HepG2 (cell line): ENCODE results near the gene PDZD2. TPM values are rescaled to one million over a fixed set of nuclear protein-coding genes. Genes with fewer than 3 reads are reported as not detected.

Experiments
- ATAC-seq: fragments of 200-7000 bp; cut with Tn5 transposase; 3 replicates; pipeline ENCODE4 v1.9.1; 2020; ENCODE audit warnings: mild to moderate bottlenecking, moderate library complexity
- BruUV-seq: library from RNA; stranded (reverse); fragments of 400-500 nt; replicated peaks from 2 replicates; lab custom pipeline; 2021; lab: Mats Ljungman, UMichigan
- CTCF ChIA-PET: fragments of 300-600 bp; formaldehyde crosslinking; extraction: SDS; loops from one replicate; lab custom pipeline; 2021; ENCODE audit warnings: low total read pairs, inconsistent platforms, low intra/inter-chr PET ratio; lab: Yijun Ruan, JAX
- POLR2A ChIA-PET: fragments of 350-600 bp; sonication (Branson Sonifier 250); formaldehyde crosslinking; loops from one replicate; lab custom pipeline; 2020; ENCODE audit warnings: antibody characterized with exemption, inconsistent platforms; lab: Yijun Ruan, JAX
- DNase-seq: peaks from one replicate; pipeline ENCODE4 v3.0.0-alpha.2; 2015; ENCODE audit warnings: low spot score
- FAIRE-seq: peaks from 3 replicates; lab custom pipeline; 2011; peaks lifted over from hg19 to GRCh38; lab: Jason Lieb, UNC
- H2AFZ ChIP-seq: one replicate; pipeline ENCODE4 v1.6.1; 2011; ENCODE audit warnings: low read length, inconsistent platforms
- H3K27ac ChIP-seq: fragments of 300-600 bp; 3 replicates; pipeline ENCODE4 v1.8.0; 2011; ENCODE audit warnings: mixed run types, mild to moderate bottlenecking, mixed read lengths, low read length, inconsistent platforms; ENCODE audit not compliant: insufficient read depth; ENCODE audit errors: extremely low read length
- H3K27me3 ChIP-seq, 2 experiments: fragments of 200-600 bp in 1 of 2; 2 replicates in 1 of 2; 3 replicates in 1 of 2; pipeline versions ENCODE4 v1.6.0 to v1.8.0; 2011; ENCODE audit warnings: low read length in 2 of 2, mild to moderate bottlenecking in 2 of 2, moderate library complexity in 2 of 2, inconsistent platforms in 1 of 2; ENCODE audit not compliant: insufficient read depth in 2 of 2, control insufficient read depth in 1 of 2
- H3K36me3 ChIP-seq, 2 experiments: fragments of 200-600 bp in 1 of 2; replicated peaks in 1 of 2; 2 replicates in 1 of 2; 3 replicates in 1 of 2; pipeline versions ENCODE4 v1.5.1 to v1.8.0; 2011; ENCODE audit warnings: low read length in 2 of 2, inconsistent platforms in 1 of 2; ENCODE audit not compliant: insufficient read depth in 2 of 2, control insufficient read depth in 1 of 2
- H3K4me1 ChIP-seq: 2 replicates; pipeline ENCODE4 v1.5.1; 2012; ENCODE audit warnings: low read length, inconsistent platforms; ENCODE audit not compliant: insufficient read depth
- H3K4me2 ChIP-seq: 2 replicates; pipeline ENCODE4 v1.6.0; 2011; ENCODE audit warnings: low read depth, low read length, inconsistent platforms
- H3K4me3 ChIP-seq, 3 experiments: fragments of 200-600 bp in 1 of 3; sonication (generic), shearing (Covaris generic) in 1 of 3; replicated peaks in 1 of 3; 2 replicates each; pipeline ENCODE4 v1.5.1; 2011 to 2016; ENCODE audit warnings: low read length in 3 of 3, inconsistent platforms in 2 of 3, low read depth in 2 of 3, mild to moderate bottlenecking in 2 of 3, control low read depth in 1 of 3, mixed read lengths in 1 of 3; ENCODE audit not compliant: insufficient read depth in 1 of 3
- H3K79me2 ChIP-seq: one replicate; pipeline ENCODE4 v1.6.1; 2011; ENCODE audit warnings: low read length, inconsistent platforms; ENCODE audit not compliant: insufficient read depth
- H3K9ac ChIP-seq: 2 replicates; pipeline ENCODE4 v1.6.0; 2011; ENCODE audit warnings: mild to moderate bottlenecking, low read depth, low read length, inconsistent platforms; ENCODE audit not compliant: insufficient read depth
- H3K9me3 ChIP-seq: 2 replicates; pipeline ENCODE4 v1.5.1; 2012; ENCODE audit warnings: mild to moderate bottlenecking, low read length
- H4K20me1 ChIP-seq: 2 replicates; pipeline ENCODE4 v1.6.0; 2011; ENCODE audit warnings: inconsistent platforms, mild to moderate bottlenecking, low read length, moderate library complexity; ENCODE audit not compliant: insufficient read depth
- GMEB2 ChIP-seq: IDR thresholded peaks from 2 replicates; pipeline ENCODE4 v1.6.1; 2016; ENCODE audit warnings: missing biosample characterization, missing genetic modification reagents, low read depth
- NCOA1 ChIP-seq: sonication (generic); formaldehyde crosslinking; IDR thresholded peaks from 2 replicates; pipeline ENCODE4 v1.9.0; 2021; ENCODE audit warnings: missing genetic modification reagents
- NONO ChIP-seq, 2 experiments: fragments of 450-650 bp in 1 of 2; sonication (generic) in 1 of 2; formaldehyde crosslinking in 1 of 2; IDR thresholded peaks in 1 of 2; conservative IDR thresholded peaks in 1 of 2; 2 replicates each; pipeline versions ENCODE4 v1.6.1 to v1.8.0; 2017 to 2022; ENCODE audit warnings: mild to moderate bottlenecking in 1 of 2, missing genetic modification reagents in 1 of 2, moderate library complexity in 1 of 2
- RBM39 ChIP-seq: fragments of 200-400 bp; formaldehyde crosslinking; IDR thresholded peaks from one replicate; pipeline ENCODE4 v1.6.1; 2018; ENCODE audit warnings: antibody characterized with exemption, mild to moderate bottlenecking, low read depth, low read length; ENCODE audit not compliant: poor library complexity, severe bottlenecking
- RCOR2 ChIP-seq: IDR thresholded peaks from 2 replicates; pipeline ENCODE4 v1.6.1; 2016; ENCODE audit warnings: missing biosample characterization, missing genetic modification reagents
- SPEN ChIP-seq: sonication (generic); formaldehyde crosslinking; IDR thresholded peaks from 2 replicates; pipeline ENCODE4 v1.5.1; 2020; ENCODE audit warnings: low read depth, mild to moderate bottlenecking, missing genetic modification reagents
- U2AF2 ChIP-seq: fragments of 200-400 bp; formaldehyde crosslinking; IDR thresholded peaks from 2 replicates; pipeline ENCODE4 v1.6.1; 2017; ENCODE audit warnings: low read depth, mild to moderate bottlenecking, low read length
- ZBTB7A ChIP-seq: sonication (generic); formaldehyde crosslinking; IDR thresholded peaks from 2 replicates; pipeline ENCODE4 v1.8.0; 2022; ENCODE audit warnings: mild to moderate bottlenecking, missing genetic modification reagents
- ZBTB8A ChIP-seq: sonication (generic); formaldehyde crosslinking; IDR thresholded peaks from 2 replicates; pipeline ENCODE4 v1.4.0; 2020; ENCODE audit warnings: mild to moderate bottlenecking, low read depth, missing genetic modification reagents, borderline replicate concordance
- ZFP37 ChIP-seq: sonication (generic); formaldehyde crosslinking; IDR thresholded peaks from 2 replicates; pipeline ENCODE4 v1.4.0; 2020; ENCODE audit warnings: missing genetic modification reagents, borderline replicate concordance
- ZNF550 ChIP-seq: sonication (generic); formaldehyde crosslinking; IDR thresholded peaks from 2 replicates; pipeline ENCODE4 v1.4.0; 2020; ENCODE audit warnings: mild to moderate bottlenecking, missing genetic modification reagents, borderline replicate concordance
- ZNF775 ChIP-seq: sonication (generic); formaldehyde crosslinking; IDR thresholded peaks from 2 replicates; pipeline ENCODE4 v1.4.0; 2020; ENCODE audit warnings: missing genetic modification reagents, mild to moderate bottlenecking, moderate library complexity, borderline replicate concordance
- WGBS: methylation state at CpG from one replicate; pipeline ENCODE4 v1.1.6; 2017; ENCODE audit warnings: low lambda C conversion rate; 5-methylcytosine and 5-hydroxymethylcytosine counted together
- in situ Hi-C: cut with HindIII; loops from 2 replicates; pipeline ENCODE4 v1.10.0; 2017; ENCODE audit warnings: low pct_unique_long_range_greater_than_20kb; ENCODE audit not compliant: extremely low pct_ligation_motif_present
- intact Hi-C: fragments of 100-400 bp; cut with micrococcal nuclease; formaldehyde crosslinking; loops from one replicate; pipeline ENCODE4 v1.10.0; 2022; ENCODE audit not compliant: unreplicated experiment
- polyA plus RNA-seq, 8 experiments: library from polyadenylated mRNA; depleted of rRNA in 3 of 8; stranded (reverse) in 7 of 8; unstranded in 1 of 8; fragments of >200 nt; fragmentation: Illumina TruSeq in 4 of 8; extraction: Trizol in 4 of 8; gene quantifications; 2 replicates each; pipeline versions ENCODE4 v1.2.1 to v1.2.3, GENCODE V29; 2011 to 2016; ENCODE audit warnings: low read depth in 4 of 8, missing spikeins in 1 of 8, mixed read lengths in 1 of 8; ENCODE audit not compliant: insufficient read depth in 1 of 8
- total RNA-seq, 5 experiments: library from RNA; depleted of rRNA; stranded (reverse); fragments of >200 nt; fragmentation: Illumina TruSeq; extraction: Trizol; gene quantifications; 2 replicates each; pipeline ENCODE4 v1.2.3, GENCODE V29; 2016; ENCODE audit warnings: low read depth in 1 of 5

The PDZD2 gene
- total and polyA plus RNA-seq, 2 of the 13 experiments (the other 11 are each of a cell fraction or from before 2014, with no cell fraction given): 0.04 TPM; not detected in 1

- intact Hi-C loops: no loop called here
- ChIA-PET CTCF (no interaction called here), POLR2A (no interaction called here)
- FAIRE-seq: no peak
- Histone ChIP-seq H4K20me1 (no peaks in the 10 kb centered on the region), H3K27me3 (peaks cover 0 to 35% of the 10 kb centered on the region in 2 experiments; a peak in 3 of 5 replicates), H3K9me3 (no peaks in the 10 kb centered on the region), H3K9ac (no peak overlapping the region), H3K27ac (no peak overlapping the region), H3K4me1 (no peaks in the 10 kb centered on the region)
- WGBS: 3% methylated on average over 11 of the region's 11 CpGs
- ATAC-seq: no peak
- DNase-seq: no peak
- no peak for TF ChIP-seq ZBTB8A (CRISPR knock-in tag)
- no peak for TF ChIP-seq ZNF550 (CRISPR knock-in tag)
- TF ChIP-seq RBM39: no peak
- TF ChIP-seq RCOR2: no peak
- no peak for TF ChIP-seq GMEB2 (CRISPR knock-in tag)
- no peak for TF ChIP-seq ZFP37 (CRISPR knock-in tag)
- TF ChIP-seq, all 625 proteins: peak for 0
- in situ Hi-C loops: no loop called here
- no TSS peak for BruUV-seq
- Histone ChIP-seq H3K4me3 (no peak overlapping the region), H3K79me2 (no peaks in the 10 kb centered on the region), H3K36me3 (no peaks in the 10 kb centered on the region), H2AFZ (no peak overlapping the region), H3K4me2 (no peak overlapping the region)
These were observed 62.8 kb downstream of the PDZD2 start for GRCh38 chr5:31701642-31702299.

GRCh38 chr5:31702712-31703111, 63.8 kb downstream of the PDZD2 start:
- Histone ChIP-seq H3K4me3 (no peak overlapping the region), H3K4me1 (no peaks in the 10 kb centered on the region), H4K20me1 (no peaks in the 10 kb centered on the region), H3K9ac (no peak overlapping the region), H3K27ac (no peak overlapping the region), H2AFZ (no peak overlapping the region), H3K9me3 (no peaks in the 10 kb centered on the region), H3K4me2 (no peak overlapping the region), H3K36me3 (no peaks in the 10 kb centered on the region), H3K27me3 (peaks cover 0 to 34% of the 10 kb centered on the region in 2 experiments; a peak in 3 of 5 replicates), H3K79me2 (no peaks in the 10 kb centered on the region)
- POLR2A ChIA-PET: no interaction called here
- CTCF ChIA-PET: no interaction called here
- WGBS: 3% methylated on average over 2 of the region's 2 CpGs
- in situ Hi-C loops: no loop called here
- no peak for TF ChIP-seq ZNF775 (CRISPR knock-in tag)
- TF ChIP-seq NONO (IDR thresholded peaks at IDR 0.05): no peak
- no peak for TF ChIP-seq NONO (CRISPR knock-in tag; conservative IDR thresholded peaks at IDR 0.05)
- no peak for TF ChIP-seq SPEN
- TF ChIP-seq U2AF2: no peak
- no peak for TF ChIP-seq NCOA1 (CRISPR knock-in tag)
- TF ChIP-seq ZBTB7A (CRISPR knock-in tag): no peak
- ATAC-seq (no peak), FAIRE-seq (no peak), DNase-seq (no peak)
- no TSS peak for BruUV-seq
- intact Hi-C loops: no loop called here
